Thyroid gland (tissue), 4 donors: ENCODE data around the gene CACNA2D3. TPM values are rescaled to one million over a fixed set of nuclear protein-coding genes. Genes with fewer than 3 reads are reported as not detected.

ENCODE experiments used
- DNase-seq, 2 donors: peaks; one replicate each; pipeline ENCODE4 v3.0.0-alpha.2; 2019
- H3K27ac ChIP-seq, 3 donors: fragments of 200-600 bp; sonication (generic); 1 replicate in 2 of 3; 2 replicates in 1 of 3; pipeline ENCODE4 v1.5.1; 2016 to 2019; ENCODE audit warnings: mild to moderate bottlenecking in 1 of 3, moderate library complexity in 1 of 3
- H3K27me3 ChIP-seq: fragments of 200-600 bp; sonication (generic); one replicate; pipeline ENCODE4 v1.5.1; 2019
- H3K36me3 ChIP-seq, 2 donors: fragments of 200-600 bp; sonication (generic); one replicate each; pipeline ENCODE4 v1.5.1; 2016 to 2019
- H3K4me1 ChIP-seq, 2 donors: fragments of 200-600 bp; sonication (generic); one replicate each; pipeline ENCODE4 v1.5.1; 2017 to 2019
- H3K4me3 ChIP-seq, 3 donors: fragments of 200-600 bp; sonication (generic); replicated peaks in 1 of 3; 1 replicate in 2 of 3; 2 replicates in 1 of 3; pipeline ENCODE4 v1.5.1; 2016; ENCODE audit warnings: mild to moderate bottlenecking in 1 of 3
- H3K9me3 ChIP-seq: fragments of 200-600 bp; sonication (generic); one replicate; pipeline ENCODE4 v1.5.1; 2017
- POLR2A ChIP-seq, 2 donors: fragments of 450-650 bp; IDR thresholded peaks; one replicate each; pipeline ENCODE4 v1.6.1; 2017; ENCODE audit warnings: antibody characterized with exemption in 2 of 2, mild to moderate bottlenecking in 2 of 2, moderate library complexity in 1 of 2
- WGBS, 2 donors: methylation state at CpG; one replicate each; pipeline ENCODE4 v1.1.5; 2017; 5-methylcytosine and 5-hydroxymethylcytosine counted together
- intact Hi-C: fragments of 100-400 bp; cut with DNase I; formaldehyde crosslinking; loops from one replicate; pipeline ENCODE4 v1.15.1; 2023
- total RNA-seq, 4 donors: library from RNA; depleted of rRNA; stranded (reverse); fragments of >200 nt; gene quantifications; one replicate each; pipeline ENCODE4 v1.2.3, GENCODE V29; 2016
- TF ChIP-seq, protein P1 (sequence below), 6 experiments: fragments of 200-600 bp in 3 of 6; fragments of 450-650 bp in 3 of 6; sonication (generic) in 3 of 6; IDR thresholded peaks; one replicate each; pipeline ENCODE4 v1.5.1; 2016 to 2019; ENCODE audit warnings: antibody characterized with exemption in 6 of 6, mild to moderate bottlenecking in 2 of 6, inconsistent platforms in 1 of 6, moderate library complexity in 1 of 6

CACNA2D3 gene
- total RNA-seq, 4 donors from 2014 or later, result 2.9 to 4.8 (median 4.5) TPM

GRCh38 chr3:54654776-54655175 is 532.4 kb downstream of the CACNA2D3 start:
- no peak for TF ChIP-seq POLR2A (IDR thresholded peaks at IDR 0.05)
- TF ChIP-seq, protein P1, sequence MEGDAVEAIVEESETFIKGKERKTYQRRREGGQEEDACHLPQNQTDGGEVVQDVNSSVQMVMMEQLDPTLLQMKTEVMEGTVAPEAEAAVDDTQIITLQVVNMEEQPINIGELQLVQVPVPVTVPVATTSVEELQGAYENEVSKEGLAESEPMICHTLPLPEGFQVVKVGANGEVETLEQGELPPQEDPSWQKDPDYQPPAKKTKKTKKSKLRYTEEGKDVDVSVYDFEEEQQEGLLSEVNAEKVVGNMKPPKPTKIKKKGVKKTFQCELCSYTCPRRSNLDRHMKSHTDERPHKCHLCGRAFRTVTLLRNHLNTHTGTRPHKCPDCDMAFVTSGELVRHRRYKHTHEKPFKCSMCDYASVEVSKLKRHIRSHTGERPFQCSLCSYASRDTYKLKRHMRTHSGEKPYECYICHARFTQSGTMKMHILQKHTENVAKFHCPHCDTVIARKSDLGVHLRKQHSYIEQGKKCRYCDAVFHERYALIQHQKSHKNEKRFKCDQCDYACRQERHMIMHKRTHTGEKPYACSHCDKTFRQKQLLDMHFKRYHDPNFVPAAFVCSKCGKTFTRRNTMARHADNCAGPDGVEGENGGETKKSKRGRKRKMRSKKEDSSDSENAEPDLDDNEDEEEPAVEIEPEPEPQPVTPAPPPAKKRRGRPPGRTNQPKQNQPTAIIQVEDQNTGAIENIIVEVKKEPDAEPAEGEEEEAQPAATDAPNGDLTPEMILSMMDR (IDR thresholded peaks at IDR 0.05), result no peak
- Histone ChIP-seq H3K27me3 (no peaks in the 10 kb centered on the region), H3K4me3 (no peak overlapping the region), H3K36me3 (no peaks in the 10 kb centered on the region), H3K27ac (no peak overlapping the region), H3K9me3 (no peaks in the 10 kb centered on the region), H3K4me1 (no peaks in the 10 kb centered on the region)
- WGBS, 2 donors, result 80 to 82% methylated on average over 4 of the region's 4 CpGs
- intact Hi-C loops, result no loop called here
- DNase-seq, result no peak

- Histone ChIP-seq H3K36me3 (no peaks in the 10 kb centered on the region), H3K27me3 (no peaks in the 10 kb centered on the region), H3K4me1 (no peaks in the 10 kb centered on the region), H3K4me3 (no peak overlapping the region), H3K9me3 (no peaks in the 10 kb centered on the region), H3K27ac (no peak overlapping the region)
- DNase-seq, result no peak
- 77 to 90% methylated on average over 2 to 3 of the region's 3 CpGs for WGBS, 2 donors
- TF ChIP-seq, protein P1 (IDR thresholded peaks at IDR 0.05), result no peak
- no peak for TF ChIP-seq POLR2A (IDR thresholded peaks at IDR 0.05)
- intact Hi-C loops, result no loop called here
Measured at GRCh38 chr3:54659347-54659746, 537.0 kb downstream of the CACNA2D3 start.

DNA sequence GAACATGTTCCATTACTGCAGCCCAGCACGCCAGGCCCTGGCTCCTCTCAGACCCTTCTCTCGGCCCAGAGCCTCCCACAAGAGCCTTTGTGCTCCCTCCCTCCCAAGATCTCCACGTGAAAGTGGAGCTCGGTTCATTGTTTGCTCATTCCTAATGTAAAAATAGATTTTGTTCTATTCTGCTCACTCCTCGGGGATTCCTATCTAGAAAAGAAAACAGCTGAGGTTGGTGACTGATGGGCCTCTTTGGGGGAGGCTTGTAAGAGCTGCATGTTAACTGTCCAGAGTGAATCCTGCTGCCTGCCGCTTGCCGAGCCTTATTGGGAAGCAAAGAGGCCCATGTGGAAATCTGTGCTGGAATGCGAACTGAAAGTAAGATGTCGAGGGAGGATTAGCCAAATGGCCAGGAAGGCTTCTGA is 538.4 kb downstream of the CACNA2D3 start:
- no peaks in the 10 kb centered on the region for H3K27me3 ChIP-seq
- no peaks in the 10 kb centered on the region for H3K4me1 ChIP-seq
- H3K36me3 ChIP-seq, result no peaks in the 10 kb centered on the region
- no peak overlapping the region for H3K4me3 ChIP-seq
- intact Hi-C loops, result no loop called here
- H3K27ac ChIP-seq, result no peak overlapping the region
- 59 to 80% methylated on average over 9 of the region's 9 CpGs for WGBS, 2 donors
- TF ChIP-seq, protein P1 (IDR thresholded peaks at IDR 0.05), result no peak
- TF ChIP-seq POLR2A (IDR thresholded peaks at IDR 0.05), result no peak
- DNase-seq, result no peak
- no peaks in the 10 kb centered on the region for H3K9me3 ChIP-seq

GRCh38 chr3:54661151-54661550 is 538.8 kb downstream of the CACNA2D3 start:
- TF ChIP-seq, protein P1 (IDR thresholded peaks at IDR 0.05), result no peak
- no peak for TF ChIP-seq POLR2A (IDR thresholded peaks at IDR 0.05)
- no peak for DNase-seq
- H3K27me3 ChIP-seq, result no peaks in the 10 kb centered on the region
- H3K4me1 ChIP-seq, result no peaks in the 10 kb centered on the region
- H3K27ac ChIP-seq, result no peak overlapping the region
- H3K4me3 ChIP-seq, result no peak overlapping the region
- WGBS, 2 donors, result 66 to 81% methylated on average over 3 of the region's 3 CpGs
- intact Hi-C loops, result no loop called here
- H3K36me3 ChIP-seq, result no peaks in the 10 kb centered on the region
- H3K9me3 ChIP-seq, result no peaks in the 10 kb centered on the region

DNA sequence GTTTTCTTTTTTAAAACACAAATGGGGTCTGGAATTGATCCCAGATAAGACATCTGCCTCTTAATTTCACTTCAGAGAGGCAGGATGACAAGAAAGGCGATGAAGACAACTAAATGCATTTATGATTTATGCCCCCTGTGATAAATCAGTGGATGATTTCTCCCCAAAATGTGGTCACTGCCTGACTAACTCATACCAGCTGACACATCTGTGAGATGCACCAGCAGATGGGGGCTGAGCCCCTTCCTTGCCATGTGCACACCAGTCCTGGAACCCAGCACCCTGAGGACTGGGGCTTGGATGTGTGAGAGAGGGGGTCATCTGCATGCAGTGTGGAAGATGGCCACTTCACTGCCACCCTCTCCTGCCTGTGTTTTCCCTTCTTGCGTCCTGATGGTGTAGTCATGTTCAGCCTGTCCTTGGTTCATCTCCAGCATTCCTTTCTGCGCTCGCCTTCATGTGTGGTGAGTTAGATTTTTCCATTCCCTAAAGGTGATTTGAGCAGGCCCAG is 541.2 kb downstream of the CACNA2D3 start:
- H3K27ac ChIP-seq, result no peak overlapping the region
- H3K9me3 ChIP-seq, result no peaks in the 10 kb centered on the region
- TF ChIP-seq POLR2A (IDR thresholded peaks at IDR 0.05), result no peak
- TF ChIP-seq, protein P1 (IDR thresholded peaks at IDR 0.05), result no peak
- intact Hi-C loops, result no loop called here
- H3K4me1 ChIP-seq, result no peaks in the 10 kb centered on the region
- no peak overlapping the region for H3K4me3 ChIP-seq
- H3K36me3 ChIP-seq, result no peaks in the 10 kb centered on the region
- WGBS, 2 donors, result 94 to 96% methylated on average over 4 of the region's 4 CpGs
- H3K27me3 ChIP-seq, result no peaks in the 10 kb centered on the region
- DNase-seq, result no peak
